HG02885 (cell line): ENCODE results near the gene MMP13.

Source experiments
- ATAC-seq: cut with Tn5 transposase; IDR thresholded peaks from one replicate; pipeline ENCODE4 v1.9.1; 2021; ENCODE audit warnings: mild to moderate bottlenecking; ENCODE audit not compliant: unreplicated experiment, poor library complexity

The MMP13 gene

DNA sequence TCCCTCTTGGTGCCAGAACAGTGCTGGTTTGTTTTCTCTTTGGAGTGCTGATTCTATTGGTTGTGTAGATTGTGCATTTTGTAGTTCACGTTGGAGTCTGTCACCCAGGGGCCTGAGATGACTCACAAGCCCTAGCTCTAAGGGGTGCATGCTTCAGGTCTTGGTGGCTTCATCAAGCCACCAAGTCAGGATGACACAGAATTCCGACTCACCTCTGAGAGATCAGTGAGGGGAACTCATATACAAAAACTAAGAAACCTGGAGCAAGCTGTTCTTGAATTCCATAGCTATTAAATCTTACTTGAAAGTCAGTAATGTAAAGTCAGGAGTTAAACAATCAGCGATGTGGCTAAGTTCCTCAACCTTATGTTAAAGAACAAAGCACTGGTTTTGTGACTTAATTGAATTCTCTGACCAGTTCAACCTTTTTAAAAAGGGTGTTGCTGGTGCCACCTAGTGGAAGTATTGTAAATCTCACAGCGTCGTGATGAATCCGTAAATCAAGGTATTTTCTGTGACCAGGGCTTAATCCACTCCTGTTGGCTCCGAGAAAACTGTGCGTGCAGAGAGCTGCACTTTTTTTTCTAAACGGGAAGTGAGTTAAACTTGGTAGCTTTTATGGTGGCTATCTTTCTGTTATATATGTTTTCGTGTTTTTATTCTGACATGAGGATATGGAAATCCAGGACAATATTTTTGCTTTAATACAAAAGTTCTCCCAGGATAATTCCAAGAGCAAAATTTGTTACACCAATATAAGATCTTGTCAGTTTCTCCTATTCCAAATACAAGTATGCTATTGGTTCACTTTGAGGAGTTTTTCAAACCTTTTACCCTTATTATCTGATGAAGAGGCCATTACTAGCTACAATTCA lies 14.6 kb downstream of the MMP13 start:
- ATAC-seq, result peak; percentile 91

DNA sequence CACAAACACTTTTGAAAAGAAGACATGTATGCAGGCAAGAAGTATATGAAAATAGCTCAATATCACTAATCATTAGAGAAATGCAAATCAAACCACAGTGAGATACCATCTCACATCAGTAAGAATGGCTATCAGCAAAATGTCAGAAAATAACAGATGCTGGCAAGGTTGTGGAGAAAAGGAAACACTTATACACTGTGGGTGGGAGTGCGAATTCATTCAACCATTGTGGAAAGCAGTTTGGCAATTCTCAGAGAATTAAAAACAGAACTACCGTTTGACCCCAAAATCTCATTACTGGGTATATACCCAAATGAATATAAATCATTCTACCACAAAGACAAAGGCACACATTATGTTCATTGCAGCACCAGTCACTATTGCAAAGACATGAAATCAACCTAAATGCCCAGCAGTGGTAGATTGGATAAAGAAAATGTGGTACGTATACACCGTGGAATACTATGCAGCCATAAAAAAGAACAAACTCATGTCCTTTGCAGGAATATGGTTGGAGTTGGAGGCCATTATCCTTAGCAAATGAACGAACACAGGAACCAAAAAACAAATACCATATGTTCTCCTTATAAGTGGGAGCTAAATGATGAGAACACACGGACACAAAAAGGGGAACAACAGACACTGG lies 18.5 kb downstream of the MMP13 start:
- no peak for ATAC-seq

DNA sequence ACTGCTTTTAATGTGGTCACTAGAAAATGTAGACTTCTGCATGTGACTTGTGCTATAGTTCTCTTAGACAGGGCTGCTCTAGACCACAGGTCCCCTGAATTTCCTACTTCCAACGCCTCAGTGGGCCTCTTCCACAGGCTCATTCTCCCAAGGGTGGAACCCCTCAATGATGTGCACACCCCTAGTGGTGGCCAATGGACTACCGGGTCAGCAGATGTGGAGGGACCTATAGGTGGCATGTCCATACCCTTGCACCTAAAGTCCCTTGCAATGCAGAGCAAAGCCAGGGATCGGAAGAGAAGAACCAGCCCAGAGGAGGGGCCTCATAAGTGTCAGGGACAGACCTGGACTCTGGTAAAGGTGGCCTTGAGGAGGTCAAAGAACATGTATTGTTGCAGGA lies 20.0 kb downstream of the MMP13 start:
- ATAC-seq, result no peak

- no peak for ATAC-seq
These were observed 20.8 kb downstream of the MMP13 start for GRCh38 chr11:102934735-102935134.

GRCh38 chr11:102933627-102934026 lies 21.9 kb downstream of the MMP13 start:
- peak; percentile 69 for ATAC-seq

GRCh38 chr11:102932678-102933077 lies 22.9 kb downstream of the MMP13 start:
- no peak for ATAC-seq

GRCh38 chr11:102930451-102930850 lies 25.1 kb downstream of the MMP13 start:
- no peak for ATAC-seq

DNA sequence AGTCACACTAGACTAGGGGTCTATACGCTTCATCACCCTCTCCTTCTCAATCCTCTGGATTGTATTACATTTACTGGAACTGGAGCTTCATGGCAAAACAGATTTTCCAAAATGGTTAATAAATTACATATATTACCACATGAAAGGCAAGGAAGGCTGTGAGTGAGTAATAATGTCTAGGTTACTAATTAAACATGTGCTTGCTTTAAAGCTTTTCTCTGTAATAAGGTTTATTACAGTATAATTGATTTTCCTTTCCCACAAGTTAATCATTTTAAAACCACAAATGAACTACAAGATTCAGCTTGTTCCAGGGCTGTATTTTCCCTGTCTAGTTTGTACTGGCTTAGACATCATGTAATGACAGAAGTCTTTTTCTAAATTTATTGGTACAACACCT lies 25.6 kb downstream of the MMP13 start:
- ATAC-seq, result no peak

- ATAC-seq, result no peak
These were observed 26.4 kb downstream of the MMP13 start for GRCh38 chr11:102929166-102929565.

- ATAC-seq, result no peak
These were observed 27.3 kb downstream of the MMP13 start for GRCh38 chr11:102928247-102928646.

DNA sequence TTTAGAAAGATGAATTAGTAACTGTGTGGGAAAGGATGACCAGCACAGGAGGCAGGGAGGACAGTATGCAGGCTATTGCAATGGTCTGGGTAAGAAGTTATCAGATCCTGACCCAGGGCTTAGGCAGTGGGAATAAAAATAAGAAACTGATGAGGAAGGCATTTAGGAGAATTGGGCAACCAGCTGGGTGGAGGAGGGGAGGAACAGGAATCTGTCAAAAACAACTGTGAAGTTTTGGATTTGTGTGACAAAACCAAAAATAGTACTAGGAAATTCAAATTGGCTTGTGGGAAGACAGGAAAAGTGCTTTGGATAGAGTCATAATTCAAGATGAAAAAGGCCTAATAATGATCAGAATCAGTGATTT lies 27.9 kb downstream of the MMP13 start:
- no peak for ATAC-seq

DNA sequence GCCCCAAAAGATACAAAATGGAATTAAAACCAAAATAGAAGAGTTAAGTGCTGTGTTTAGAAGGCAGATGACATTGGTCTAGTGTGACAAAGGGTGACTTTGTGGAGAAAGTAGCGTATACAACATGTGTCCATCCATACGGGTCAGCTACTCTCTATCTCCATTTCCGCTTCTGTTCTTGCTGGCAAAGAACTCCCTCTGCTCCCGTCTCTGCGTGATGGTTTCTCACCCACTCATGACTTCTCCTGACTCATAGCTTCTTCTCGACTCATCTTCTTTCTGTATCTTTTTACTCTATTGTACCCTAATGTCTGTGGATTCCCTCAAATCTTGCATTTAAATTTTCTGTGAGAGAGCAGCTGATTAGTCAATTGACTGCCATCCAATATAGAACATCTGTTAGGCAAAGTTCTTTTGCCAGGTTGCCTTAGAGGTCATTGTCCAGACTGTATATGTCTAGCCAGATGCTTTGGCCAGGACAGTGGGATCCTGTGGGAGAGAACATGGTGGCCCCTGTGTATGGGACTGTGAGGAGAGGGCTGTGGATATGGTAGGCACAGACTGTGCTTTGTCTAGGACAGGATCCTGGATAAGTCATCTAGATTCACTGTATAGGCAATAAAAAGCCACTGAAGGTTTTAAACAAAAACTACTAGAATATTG lies 28.4 kb downstream of the MMP13 start:
- ATAC-seq, result no peak

- no peak for ATAC-seq
These were observed 29.0 kb downstream of the MMP13 start for GRCh38 chr11:102926517-102926916.

GRCh38 chr11:102925988-102926387 lies 29.5 kb downstream of the MMP13 start:
- no peak for ATAC-seq

- peak; percentile 51 for ATAC-seq
These were observed 30.6 kb downstream of the MMP13 start for GRCh38 chr11:102924851-102925380.

DNA sequence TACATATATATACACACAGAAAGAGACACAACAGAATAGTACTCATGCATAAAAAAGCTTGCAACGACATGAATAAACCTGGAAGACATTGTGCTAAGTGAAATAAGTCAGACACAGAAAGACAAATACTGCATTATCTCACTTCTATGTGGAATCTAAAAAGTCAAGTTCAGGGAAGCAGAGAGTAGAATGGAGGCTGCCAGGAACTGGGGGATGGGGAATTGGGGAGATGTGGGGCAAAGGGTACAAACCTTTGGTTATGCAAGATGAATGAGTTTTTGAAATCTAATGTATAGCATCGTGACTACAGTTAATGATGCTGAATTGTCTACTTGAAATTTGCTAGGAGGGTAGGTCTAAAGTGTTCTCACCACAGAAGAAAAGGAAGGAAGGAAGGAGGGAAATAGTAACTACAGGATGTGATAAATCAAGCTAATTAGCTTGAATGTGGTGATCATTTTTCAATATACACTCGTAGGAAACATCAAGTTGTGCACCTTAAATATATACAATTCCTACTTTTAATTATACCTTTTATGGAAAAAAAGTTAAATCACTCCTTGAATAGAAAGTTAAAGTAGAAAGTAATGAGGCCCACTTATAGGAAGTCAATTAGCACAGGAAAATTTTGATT lies 33.8 kb downstream of the MMP13 start:
- ATAC-seq, result no peak

- ATAC-seq, result peak; percentile 81
These were observed 35.3 kb downstream of the MMP13 start for GRCh38 chr11:102920118-102920684.

- no peak for ATAC-seq
These were observed 40.5 kb downstream of the MMP13 start for GRCh38 chr11:102915044-102915375.

DNA sequence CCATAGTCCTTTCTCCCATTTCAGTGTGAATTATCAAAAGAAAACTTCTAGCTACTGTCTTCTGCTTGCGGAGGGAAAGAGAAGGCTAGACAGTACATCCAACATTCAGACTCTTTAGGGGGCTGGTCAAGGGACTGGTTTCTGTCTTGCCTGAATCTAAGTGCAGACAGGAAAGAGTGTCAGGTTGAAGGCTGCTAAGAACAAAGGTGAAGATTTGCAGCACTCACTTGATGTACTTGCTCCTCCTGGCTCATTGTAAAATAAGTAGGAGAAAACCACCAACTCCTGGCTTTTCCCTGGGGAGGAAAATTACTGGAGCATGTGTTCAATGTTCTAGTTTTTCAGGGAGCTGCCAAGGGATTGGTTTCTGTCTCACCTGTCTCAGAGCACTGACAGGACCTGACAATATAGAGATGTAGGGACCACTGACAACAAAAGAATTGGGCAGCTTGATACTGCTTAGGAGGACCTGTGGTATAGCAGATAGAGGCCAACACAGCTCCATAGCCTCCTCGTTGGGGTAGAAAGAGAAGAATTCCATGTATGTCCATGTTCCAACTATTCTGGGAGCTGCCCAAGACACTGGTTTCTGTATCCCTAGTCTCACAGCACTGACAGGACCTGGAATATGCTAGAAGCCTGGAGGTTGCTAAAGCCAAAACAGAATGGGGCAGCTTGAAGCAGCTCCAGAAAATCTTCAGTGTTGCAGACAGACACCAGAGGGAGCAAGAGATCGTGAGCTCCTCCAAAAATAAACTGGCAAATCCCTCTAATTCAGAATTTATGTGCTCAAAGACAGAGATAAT lies 41.1 kb downstream of the MMP13 start:
- ATAC-seq, result no peak

GRCh38 chr11:102912482-102912830 lies 43.1 kb downstream of the MMP13 start:
- no peak for ATAC-seq
